NCI-H2107 treated with DMSO at 0.1 percent for 48 hours (cell line): ENCODE data around the gene NSG2.
"Not testable (repeated sequence)": the region's sequence is repeated elsewhere in the genome, so short reads cannot be mapped to it uniquely, and the experiment has no call there.

Source experiments
- DNase-seq: peaks from one replicate; lab custom pipeline; 2025; ENCODE audit not compliant: unreplicated experiment; lab: John Stamatoyannopoulos, UW

Gene NSG2

DNA sequence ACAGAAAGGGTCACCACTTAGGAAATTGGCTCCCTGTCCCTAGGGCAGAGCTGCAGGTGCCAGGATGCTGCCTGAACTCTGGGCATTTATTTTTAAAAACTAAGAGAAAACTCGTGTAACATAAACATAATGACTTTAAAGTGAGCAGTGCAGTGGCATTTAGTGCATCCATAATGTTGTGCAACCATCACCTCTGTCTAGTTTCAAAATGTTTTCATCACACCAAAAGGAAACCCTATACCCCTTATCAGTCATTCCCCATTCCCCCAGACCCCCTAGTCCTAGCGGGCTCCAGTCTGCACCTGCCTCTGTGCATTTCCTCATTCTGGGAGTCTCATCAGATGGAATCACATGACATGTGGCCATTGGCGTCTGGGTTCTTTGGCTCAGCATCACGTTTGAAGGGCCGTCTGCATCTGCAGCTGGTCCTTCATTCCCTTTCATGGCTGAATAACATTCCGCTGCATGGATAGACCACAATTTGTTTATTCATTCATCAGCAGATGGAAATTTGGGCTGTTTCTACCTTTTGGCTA, 55.8 kb downstream of the NSG2 start:
- DNase-seq: no peak

DNA sequence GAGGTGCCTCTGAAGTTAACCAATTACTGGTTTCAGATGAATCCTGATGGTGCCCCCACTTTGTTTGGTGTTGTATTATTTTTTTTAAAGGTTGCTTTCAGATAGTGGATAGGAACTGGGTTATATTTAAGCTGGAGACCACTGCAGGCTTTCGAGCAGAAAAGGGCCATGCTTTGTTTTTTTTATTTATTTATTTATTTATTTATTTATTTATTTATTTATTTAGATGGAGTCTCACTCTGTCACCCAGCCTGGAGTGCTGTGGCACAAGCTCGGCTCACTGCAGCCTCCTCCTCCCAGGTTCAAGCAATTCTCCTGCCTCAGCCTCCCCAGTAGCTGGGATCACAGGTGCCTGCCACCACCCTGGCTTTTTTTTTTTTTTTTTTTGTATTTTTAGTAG, 57.1 kb downstream of the NSG2 start:
- not testable (repeated sequence) for DNase-seq

DNA sequence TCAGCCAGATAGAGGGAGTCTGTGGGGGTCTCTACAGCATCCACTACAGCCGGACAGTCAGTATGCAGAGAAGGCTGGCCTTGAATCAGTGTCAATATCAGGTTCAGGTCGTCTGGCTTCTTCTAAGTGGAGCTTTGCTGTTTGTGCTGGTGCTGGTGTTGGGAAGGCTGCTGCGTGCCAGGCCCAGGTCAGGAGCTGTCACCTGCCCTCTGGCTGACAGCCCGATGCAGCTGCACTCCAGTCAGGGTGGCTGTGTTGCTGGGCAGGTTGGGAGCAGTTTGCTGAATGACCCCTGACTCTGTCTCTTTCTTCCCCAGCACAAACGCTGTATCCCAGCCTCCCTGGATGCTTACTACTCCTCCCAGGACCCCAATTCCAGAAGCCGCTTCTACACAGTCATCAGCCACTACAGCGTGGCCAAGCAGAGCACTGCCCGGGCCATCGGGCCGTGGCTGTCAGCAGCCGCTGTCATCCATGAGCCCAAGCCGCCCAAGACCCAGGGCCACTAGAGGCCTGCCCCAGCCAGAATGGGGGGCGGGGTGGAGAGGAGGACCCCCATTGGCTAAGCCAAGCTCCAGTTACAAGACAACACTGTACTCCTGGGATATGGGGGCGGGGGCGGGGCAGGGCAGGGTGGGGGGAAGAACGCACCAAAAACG, 61.6 kb downstream of the NSG2 start:
- no peak for DNase-seq

DNA sequence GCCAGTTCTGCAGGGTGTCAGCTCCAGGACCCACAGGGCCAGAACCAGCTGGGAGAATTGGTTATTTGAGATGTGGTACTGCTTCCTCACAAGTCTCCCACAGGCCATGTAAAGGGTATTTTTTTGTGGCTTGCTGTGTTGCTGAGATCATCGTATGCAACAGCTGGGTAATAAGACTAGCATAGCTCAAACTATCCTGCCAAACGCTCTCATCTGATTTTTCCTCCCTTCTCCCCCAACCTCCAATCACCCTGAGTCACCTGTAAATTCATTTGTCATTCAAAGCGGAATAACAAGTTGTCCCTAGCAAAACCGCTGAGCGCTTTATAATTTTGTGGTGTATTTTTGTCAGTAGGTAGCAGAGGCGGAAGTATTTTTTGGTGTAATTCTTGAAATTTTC, 63.2 kb downstream of the NSG2 start:
- DNase-seq: no peak

DNA sequence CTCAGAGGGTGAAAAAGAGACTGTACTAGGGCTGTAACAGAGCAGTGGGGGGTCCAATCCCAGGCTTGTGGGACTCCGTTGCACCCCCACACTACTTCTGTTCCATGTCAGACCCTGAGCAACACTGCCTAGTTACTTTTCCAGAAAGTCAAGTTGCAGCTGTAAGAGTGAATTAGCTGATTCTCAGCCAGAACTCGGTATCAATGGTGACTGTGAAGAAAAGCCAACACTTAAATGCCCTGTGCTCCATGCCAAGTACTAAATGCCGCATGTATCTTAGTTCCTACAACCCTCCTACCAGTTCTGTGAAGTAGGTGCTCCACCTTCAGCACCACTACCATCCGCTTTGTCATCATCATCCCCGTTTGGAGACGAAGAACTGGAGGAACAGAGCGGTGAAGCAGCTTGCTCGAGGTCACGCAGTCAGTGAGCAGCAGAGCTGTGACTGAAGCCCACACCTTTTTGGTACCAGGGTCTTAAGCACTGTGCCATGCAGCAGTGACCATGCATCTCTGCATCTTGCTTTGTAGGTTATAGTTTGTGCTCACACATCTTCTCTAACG, 64.3 kb downstream of the NSG2 start:
- no peak for DNase-seq

DNA sequence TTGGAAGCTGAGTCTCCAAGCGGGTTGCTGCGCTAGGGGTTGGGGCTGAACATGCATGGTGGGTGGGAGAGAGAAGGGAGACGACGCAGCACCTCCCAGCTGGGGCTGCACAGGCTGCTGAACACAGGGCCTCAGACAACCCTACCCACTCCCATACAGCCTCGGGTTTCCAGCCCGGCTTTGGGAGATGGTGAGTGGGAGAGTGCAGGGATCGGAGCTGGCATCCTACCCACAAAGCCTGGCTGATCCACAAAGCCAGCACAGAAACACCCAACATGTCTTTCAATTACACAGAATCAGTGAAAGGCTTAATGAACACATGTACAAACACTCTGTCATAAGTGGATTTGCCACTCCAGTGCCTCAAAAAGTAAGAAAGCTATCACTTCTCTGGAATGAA, 64.8 kb downstream of the NSG2 start:
- DNase-seq: no peak

DNA sequence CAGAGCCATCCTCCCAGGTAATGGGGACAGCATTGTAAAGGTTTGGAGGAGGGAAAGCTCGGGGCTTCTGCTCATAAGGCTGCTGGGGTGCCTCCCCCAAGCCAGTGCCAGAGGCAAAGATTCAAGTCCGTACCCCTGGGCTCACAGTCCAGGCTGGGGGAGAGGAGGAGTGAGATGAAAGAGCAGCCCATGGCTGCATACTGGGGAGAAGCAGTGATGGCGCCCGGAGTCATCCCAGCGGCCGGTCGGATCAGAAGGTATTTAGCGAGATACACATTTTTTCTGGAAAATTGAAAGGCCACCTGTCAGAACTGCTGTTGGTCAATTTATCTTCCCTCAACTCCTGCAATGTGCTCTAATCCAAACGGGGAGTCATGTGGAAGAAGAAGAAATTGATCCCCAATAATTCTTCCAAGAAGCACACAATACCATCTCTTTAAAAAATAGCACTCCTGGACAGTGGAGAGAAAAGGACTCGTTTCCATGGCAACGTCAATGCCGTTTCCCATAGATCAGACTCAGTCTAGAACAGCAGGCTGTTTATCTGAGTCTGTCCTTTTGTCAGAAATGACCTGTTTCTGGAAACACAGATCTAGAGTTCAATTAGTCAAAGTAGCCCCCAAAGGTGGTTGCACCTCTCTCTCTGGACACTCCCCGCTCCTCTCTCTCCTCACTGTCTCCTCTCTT, 65.9 kb downstream of the NSG2 start:
- DNase-seq: no peak

DNA sequence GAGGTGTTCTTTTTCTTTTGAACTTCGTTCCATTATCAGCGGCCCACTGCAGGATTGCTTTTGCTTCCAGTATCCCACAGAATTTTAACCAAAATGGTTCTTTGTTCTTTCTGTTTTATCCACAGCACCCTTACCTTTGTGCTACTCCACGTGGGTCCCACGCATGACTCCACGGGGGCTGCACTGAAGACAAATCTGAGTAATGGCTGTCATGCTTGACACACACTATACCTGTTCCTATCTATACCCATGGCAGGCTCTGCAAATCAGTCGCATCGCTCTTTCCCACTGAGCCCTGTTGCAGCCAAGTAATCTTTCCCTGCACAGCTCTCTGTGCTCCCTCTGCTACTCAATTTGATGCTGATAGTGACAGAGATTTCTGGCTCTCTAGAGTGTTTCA, 69.7 kb downstream of the NSG2 start:
- no peak for DNase-seq

DNA sequence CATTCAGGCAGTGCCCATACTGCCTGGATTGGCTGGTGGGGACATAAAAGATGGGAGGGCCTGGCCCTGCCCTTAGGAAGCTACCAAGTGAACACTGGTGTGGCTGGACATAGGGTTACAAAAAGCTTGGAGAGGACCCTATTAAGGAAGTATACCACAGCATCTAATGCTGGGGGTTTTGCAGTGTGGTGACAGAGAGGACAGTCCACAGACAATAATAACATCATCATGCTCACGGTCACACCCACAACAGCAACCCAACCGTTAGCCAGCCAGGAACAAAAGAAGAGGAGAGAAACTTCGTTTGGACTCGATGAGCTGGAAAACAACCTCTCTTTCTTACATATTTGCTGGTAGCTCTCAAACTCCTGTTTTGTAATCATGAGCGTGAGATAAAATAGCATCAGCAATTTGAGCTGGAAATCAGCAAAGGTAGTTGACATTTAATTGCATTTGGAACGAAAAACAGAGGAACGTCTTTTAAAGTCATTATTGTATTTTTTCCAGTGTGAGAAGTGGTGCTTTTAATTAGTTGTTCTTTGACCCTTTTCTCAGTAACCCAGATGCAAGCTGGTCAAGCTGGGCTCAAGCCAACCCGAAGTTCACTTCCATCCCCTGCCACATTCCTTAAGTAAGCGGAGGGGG, 73.4 kb downstream of the NSG2 start:
- DNase-seq: no peak

DNA sequence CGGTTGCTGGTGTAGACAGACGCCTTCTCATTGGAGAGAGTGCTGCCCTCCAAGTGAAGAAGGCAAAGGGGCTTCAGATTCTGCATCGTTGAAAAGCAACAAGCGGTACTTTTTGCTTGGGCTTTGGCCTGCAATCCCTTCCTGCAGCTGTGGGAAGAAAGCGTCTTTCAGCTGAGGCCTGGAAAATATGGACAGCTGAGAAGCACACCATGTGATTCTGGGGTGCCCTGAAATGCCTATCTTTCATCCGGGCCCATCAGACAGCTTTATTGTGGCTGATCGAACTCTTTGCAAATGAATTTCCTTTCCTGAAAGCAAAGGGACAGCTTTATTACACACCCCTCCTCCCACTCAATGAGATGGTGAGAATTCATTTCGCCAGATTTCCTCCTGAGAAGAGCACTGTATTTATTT, 74.0 kb downstream of the NSG2 start:
- no peak for DNase-seq

DNA sequence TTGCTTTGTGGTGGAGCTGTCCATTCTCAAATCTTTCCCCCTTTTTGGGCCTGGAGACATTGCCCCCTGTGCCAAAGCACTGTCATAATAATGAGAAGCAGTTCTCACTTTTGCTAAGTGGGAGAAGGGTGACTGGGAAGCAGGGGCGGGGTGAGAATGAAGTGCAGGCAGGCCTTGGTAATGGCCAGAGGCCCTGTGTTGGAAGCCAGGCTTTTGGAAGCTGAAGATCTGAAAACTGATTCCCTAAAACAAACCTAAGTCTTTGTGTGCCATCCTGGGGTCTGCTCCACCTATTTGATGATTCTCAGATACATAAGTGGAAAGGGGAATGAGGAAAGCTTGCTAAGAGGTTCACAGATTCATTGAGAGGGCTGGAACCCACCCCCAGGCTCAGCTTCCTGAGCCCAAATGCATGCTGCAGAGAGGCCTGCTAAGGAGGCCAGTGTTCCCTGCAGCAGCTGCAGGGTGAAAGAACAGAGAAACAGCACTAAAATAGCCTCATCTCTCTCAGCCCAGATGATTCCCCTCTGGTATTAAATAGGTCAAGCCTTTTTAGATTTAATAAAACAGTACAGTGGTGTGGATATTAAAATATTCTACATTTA, 75.0 kb downstream of the NSG2 start:
- DNase-seq: no peak

DNA sequence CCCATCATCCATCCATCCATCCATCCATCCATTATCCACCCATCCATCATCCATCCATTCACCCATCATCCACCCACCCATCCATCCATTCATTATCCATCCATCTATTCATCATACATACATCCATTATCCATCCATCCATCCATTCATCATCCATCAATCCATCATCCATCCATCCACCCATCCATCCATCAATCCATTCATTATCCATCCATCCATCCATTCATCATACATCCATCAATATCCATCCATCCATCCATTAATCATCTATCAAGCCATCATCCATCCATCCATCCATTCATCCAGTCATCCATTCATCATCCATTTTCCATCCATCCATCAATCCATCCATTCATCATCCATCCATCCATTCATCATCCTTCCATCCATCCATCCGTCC, 89.0 kb downstream of the NSG2 start:
- no peak for DNase-seq

DNA sequence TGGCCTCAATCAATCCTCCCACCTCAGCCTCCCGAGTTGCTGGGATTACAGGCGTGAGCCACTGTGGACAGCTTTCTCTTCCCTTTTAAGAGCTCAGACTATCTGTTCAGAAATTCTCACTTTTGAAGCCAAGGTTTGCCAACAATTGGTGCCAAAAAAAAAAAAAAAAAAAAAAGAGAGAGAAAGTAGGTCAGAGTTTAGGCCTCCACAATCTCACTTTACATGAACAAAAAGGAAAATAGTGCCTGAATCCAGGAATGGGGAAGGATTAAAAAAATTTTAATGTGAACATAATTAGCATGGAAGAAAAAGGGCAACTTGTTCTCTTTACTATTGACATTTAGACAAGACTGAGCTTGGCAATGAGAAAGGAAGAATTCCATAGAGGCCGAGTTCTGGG, 94.1 kb downstream of the NSG2 start:
- DNase-seq: no peak

DNA sequence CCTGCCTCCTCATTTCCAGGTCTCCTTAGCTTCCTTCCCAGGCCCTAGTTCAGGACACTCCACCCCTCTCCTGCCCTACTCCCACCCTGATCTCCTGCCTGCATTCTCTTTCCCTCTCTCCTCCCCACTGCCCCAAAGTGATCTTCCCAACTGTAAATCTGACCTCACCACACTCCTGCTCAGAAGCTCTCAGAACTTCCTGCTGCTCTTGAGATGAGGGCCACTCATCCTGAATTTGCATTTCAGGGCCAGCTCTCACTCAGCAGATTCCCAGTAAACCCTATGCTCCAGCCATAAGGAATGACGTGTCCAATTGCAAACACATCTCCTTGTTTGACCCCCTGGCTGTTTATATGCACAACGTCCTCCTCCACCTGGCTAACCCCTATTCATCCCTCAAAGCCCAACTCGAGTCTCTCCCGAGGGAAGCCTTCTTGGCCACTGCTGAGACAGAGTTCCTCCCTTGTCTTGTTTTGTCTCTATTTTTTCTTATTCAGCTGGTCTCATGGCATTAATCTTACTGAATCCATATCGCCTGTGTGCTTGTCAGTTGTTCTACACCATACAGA, 95.0 kb downstream of the NSG2 start:
- no peak for DNase-seq

DNA sequence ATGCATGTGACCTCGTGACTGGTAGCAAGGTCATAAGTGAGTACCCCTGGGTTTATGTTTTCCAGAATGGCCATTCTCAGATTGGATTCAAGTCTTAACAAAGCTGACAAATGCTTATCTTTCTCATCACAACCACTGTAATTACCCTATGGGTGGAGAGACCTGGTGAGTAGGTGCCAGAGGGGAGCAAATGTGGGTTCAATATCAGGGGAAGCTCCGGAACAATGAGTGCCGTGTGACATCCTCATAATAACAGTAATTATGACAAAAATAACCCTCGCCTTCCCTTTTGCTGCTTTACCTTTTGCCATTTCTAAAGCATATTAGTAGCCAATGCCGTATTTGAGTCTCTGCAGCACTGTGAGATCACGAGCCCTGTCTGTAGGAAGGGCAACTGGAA, 95.9 kb downstream of the NSG2 start:
- DNase-seq: no peak

DNA sequence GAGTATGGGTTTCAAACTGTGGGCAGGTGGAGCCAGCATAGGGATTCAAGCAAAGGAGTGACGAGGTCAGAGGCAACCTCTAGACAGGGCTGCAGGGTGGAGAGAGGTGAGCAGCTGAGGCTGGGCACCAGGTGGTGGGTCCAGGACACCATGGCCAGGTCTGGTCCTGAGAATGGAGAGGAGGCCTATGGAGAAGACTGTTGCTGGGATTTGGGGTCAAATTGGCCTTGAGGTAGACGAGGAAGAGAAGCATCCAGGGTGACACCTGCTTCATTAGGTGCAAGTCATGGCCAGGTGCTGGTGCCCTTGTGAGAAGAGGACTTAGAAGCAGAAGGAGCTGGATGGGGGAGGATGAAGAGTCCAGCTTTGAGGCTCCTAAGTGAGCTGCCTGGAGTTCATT, 99.6 kb downstream of the NSG2 start:
- no peak for DNase-seq

DNA sequence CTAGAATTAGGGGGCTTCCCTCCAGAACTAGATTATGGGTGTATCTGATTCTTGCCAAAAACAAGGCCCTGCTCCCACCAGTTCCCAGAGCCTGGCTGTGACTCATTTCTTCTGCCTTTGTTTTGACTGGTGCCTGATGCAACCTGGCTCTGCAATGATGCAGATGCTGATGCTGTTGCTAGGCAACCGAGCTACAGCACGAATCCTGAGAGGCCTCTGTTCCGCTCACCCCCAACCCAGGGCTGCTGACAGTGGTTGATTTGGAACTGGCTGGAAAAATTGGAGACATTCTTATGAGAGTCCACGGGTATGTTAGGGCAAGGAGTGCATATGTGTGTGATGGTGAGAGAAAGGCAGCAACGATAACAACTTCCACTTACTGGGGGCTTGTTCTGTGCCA, 100.3 kb downstream of the NSG2 start:
- no peak for DNase-seq

DNA sequence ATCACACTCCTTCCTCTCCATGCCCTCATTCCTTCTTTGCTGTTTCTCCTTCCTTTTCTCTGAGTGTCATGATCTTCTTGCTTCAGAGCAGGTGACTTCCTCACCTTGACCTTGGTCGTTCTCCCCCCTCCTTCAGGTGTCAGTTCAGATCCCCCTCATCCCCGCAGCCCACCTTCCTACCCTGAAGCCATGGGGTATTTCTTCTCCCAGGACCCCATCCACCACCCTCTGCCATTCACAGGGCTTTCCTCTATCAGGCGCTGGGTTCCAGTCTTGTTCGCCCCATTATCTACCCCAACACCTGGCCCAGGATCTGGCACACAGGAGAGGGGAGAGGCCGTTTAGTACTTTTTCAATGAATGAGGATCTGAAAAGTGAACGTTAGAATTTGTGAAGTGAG, 101.0 kb downstream of the NSG2 start:
- no peak for DNase-seq

DNA sequence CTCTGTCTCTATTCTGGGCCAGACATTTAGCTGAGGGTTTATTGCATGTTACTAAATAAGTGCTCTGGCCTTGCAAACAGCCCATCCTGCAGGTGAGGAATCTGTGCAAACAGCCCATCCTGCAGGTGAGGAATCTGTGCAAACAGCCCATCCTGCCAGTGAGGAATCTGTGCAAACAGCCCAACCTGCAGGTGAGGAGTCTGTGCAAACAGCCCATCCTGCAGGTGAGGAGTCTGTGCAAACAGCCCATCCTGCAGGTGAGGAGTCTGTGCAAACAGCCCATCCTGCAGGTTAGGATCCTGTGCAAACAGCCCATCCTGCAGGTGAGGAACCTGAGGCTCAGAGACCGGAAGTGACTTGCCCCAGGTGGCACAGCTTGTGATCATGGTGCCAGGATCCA, 101.5 kb downstream of the NSG2 start:
- not testable (repeated sequence) for DNase-seq

DNA sequence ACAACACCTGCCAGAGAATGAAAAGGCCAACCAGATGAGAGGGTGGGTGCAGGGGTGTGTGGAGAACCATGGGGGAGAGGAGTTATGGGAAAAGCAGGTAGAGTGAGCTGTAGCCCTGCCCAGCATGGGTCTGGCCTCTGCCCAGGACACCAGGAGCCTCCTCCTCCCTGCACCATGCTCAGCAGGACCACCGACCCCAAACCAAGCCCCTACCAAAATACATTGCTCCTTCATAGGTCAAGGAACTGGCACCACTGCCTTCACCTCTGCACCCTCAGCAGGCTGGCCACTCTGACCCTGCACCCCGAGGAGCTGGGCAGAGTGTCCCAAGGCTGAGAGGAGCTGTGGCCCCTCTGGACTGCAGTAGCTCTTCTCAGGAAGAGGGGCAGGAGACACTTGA, 102.0 kb downstream of the NSG2 start:
- no peak for DNase-seq

DNA sequence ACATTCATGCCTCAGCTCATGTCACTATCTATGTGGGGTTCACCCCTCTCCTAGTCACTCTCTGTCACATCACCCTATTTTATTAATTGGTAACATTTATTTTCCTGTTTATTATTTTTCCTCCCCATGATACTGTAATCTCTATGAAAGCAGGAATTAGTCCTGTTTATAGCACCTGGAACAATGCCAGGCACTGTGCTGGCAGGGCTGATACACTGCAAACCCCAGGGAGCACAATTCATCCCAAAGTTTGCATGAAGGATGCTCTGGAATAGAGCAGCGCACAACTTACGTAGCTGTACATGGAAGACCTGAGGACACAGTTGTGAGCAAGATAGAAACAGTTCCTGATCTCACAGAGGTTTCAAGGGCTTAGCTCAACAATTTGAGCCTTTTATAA, 103.2 kb downstream of the NSG2 start:
- no peak for DNase-seq
